Loucy (cell line): Measurements from ENCODE around the gene SECISBP2.

Source experiments
- H2AFZ ChIP-seq: fragments of 200-600 bp; sonication (generic); 2 replicates; pipeline ENCODE4 v1.6.0; 2016; ENCODE audit warnings: antibody characterized with exemption, mild to moderate bottlenecking, low read length, moderate library complexity
- H3F3A ChIP-seq: fragments of 200-600 bp; 2 replicates; pipeline ENCODE4 v1.6.0; 2016; ENCODE audit warnings: antibody characterized with exemption, low read depth, mild to moderate bottlenecking
- H3K27me3 ChIP-seq: fragments of 200-600 bp; sonication (generic); 2 replicates; pipeline ENCODE4 v1.6.1; 2014; ENCODE audit warnings: low read length, mild to moderate bottlenecking; ENCODE audit not compliant: insufficient read depth, poor library complexity, severe bottlenecking
- H3K36me3 ChIP-seq: fragments of 200-600 bp; sonication (generic); 2 replicates; pipeline ENCODE4 v1.6.1; 2016; ENCODE audit warnings: low read length; ENCODE audit not compliant: insufficient read depth
- H3K4me1 ChIP-seq: fragments of 200-600 bp; sonication (generic); 2 replicates; pipeline ENCODE4 v1.5.1; 2014; ENCODE audit warnings: low read length, mild to moderate bottlenecking; ENCODE audit not compliant: insufficient read depth, poor library complexity, severe bottlenecking
- H3K4me2 ChIP-seq: fragments of 200-600 bp; sonication (generic); 2 replicates; pipeline ENCODE4 v1.6.0; 2014; ENCODE audit warnings: antibody characterized with exemption, low read length, low read depth, mild to moderate bottlenecking; ENCODE audit not compliant: poor library complexity, severe bottlenecking
- H3K4me3 ChIP-seq: fragments of 200-600 bp; sonication (generic); 2 replicates; pipeline ENCODE4 v1.5.1; 2014; ENCODE audit warnings: low read length, mild to moderate bottlenecking, mixed read lengths; ENCODE audit not compliant: poor library complexity, severe bottlenecking
- H3K79me2 ChIP-seq: fragments of 200-600 bp; sonication (generic); 2 replicates; pipeline ENCODE4 v1.6.1; 2014; ENCODE audit warnings: low read length; ENCODE audit not compliant: insufficient read depth
- H3K9ac ChIP-seq: fragments of 200-600 bp; sonication (generic); 2 replicates; pipeline ENCODE4 v1.6.0; 2014; ENCODE audit warnings: mild to moderate bottlenecking, low read depth, low read length, moderate library complexity; ENCODE audit not compliant: poor library complexity, severe bottlenecking
- H3K9me2 ChIP-seq: fragments of 200-600 bp; sonication (generic); replicated peaks from 2 replicates; pipeline ENCODE4 v1.6.1; 2016; ENCODE audit warnings: low read depth, low read length, mixed read lengths
- H3K9me3 ChIP-seq: fragments of 200-600 bp; sonication (generic); 2 replicates; pipeline ENCODE4 v1.6.1; 2014; ENCODE audit warnings: mild to moderate bottlenecking, antibody characterized with exemption, low read length, low read depth; ENCODE audit not compliant: insufficient read depth
- H4K20me1 ChIP-seq: fragments of 200-600 bp; sonication (generic); 2 replicates; pipeline ENCODE4 v1.6.0; 2014; ENCODE audit warnings: antibody characterized with exemption, low read length, mild to moderate bottlenecking; ENCODE audit not compliant: insufficient read depth, poor library complexity, severe bottlenecking
- CTCF ChIP-seq: fragments of 200-600 bp; sonication (generic); conservative IDR thresholded peaks from 2 replicates; pipeline ENCODE4 v1.5.1; 2014; ENCODE audit warnings: mild to moderate bottlenecking, antibody characterized with exemption, low read length
- EZH2phosphoT487 ChIP-seq: fragments of 200-600 bp; IDR thresholded peaks from 2 replicates; pipeline ENCODE4 v1.6.1; 2018; ENCODE audit warnings: antibody characterized with exemption, mild to moderate bottlenecking, moderate library complexity, borderline replicate concordance

Gene SECISBP2

GRCh38 chr9:89284076-89284475 is 34.2 kb upstream of the SECISBP2 start:
- Histone ChIP-seq H4K20me1 (no peaks in the 10 kb centered on the region), H3F3A (peaks cover 2% of the 10 kb centered on the region; the same call in 1 of the 2 replicates), H3K9me2 (no peaks in the 10 kb centered on the region), H3K4me2 (no peak overlapping the region), H3K36me3 (no peaks in the 10 kb centered on the region), H3K79me2 (no peaks in the 10 kb centered on the region), H2AFZ (no peak overlapping the region), H3K4me1 (peaks cover 5% of the 10 kb centered on the region), H3K9me3 (no peaks in the 10 kb centered on the region), H3K27me3 (peaks cover 79% of the 10 kb centered on the region), H3K9ac (no peak overlapping the region), H3K4me3 (no peak overlapping the region)
- TF ChIP-seq EZH2phosphoT487 (no peak), CTCF (no peak)

- peaks cover 5% of the 10 kb centered on the region; the same call in 1 of the 2 replicates for H3K9me3 ChIP-seq
- H3F3A ChIP-seq = no peaks in the 10 kb centered on the region
- no peaks in the 10 kb centered on the region for H3K9me2 ChIP-seq
- H2AFZ ChIP-seq = no peak overlapping the region
- no peaks in the 10 kb centered on the region for H3K79me2 ChIP-seq
- no peak overlapping the region for H3K4me2 ChIP-seq
- H3K4me3 ChIP-seq = no peak overlapping the region
- no peak overlapping the region for H3K9ac ChIP-seq
- TF ChIP-seq EZH2phosphoT487 (no peak), CTCF (no peak)
- no peaks in the 10 kb centered on the region for H4K20me1 ChIP-seq
- H3K4me1 ChIP-seq = no peaks in the 10 kb centered on the region
- no peaks in the 10 kb centered on the region for H3K36me3 ChIP-seq
- H3K27me3 ChIP-seq = peaks cover 37% of the 10 kb centered on the region
Measured at GRCh38 chr9:89291741-89292140, 26.6 kb upstream of the SECISBP2 start.

- no peaks in the 10 kb centered on the region for H3K36me3 ChIP-seq
- H3F3A ChIP-seq = no peaks in the 10 kb centered on the region
- H2AFZ ChIP-seq = no peak overlapping the region
- H3K4me2 ChIP-seq = no peak overlapping the region
- H4K20me1 ChIP-seq = no peaks in the 10 kb centered on the region
- no peak overlapping the region for H3K9ac ChIP-seq
- TF ChIP-seq EZH2phosphoT487 (no peak), CTCF (no peak)
- peaks cover 5% of the 10 kb centered on the region; the same call in 1 of the 2 replicates for H3K9me3 ChIP-seq
- peaks cover 27% of the 10 kb centered on the region for H3K27me3 ChIP-seq
- H3K9me2 ChIP-seq = no peaks in the 10 kb centered on the region
- no peak overlapping the region for H3K4me3 ChIP-seq
- H3K4me1 ChIP-seq = no peaks in the 10 kb centered on the region
- H3K79me2 ChIP-seq = no peaks in the 10 kb centered on the region
Measured at GRCh38 chr9:89293014-89293413, 25.3 kb upstream of the SECISBP2 start.
